ENCODE results near the gene USF2. TPM values are rescaled to one million over a fixed set of nuclear protein-coding genes. Genes with fewer than 3 reads are reported as not detected.
A peak's percentile ranks its signal among the peaks of the same experiment; 100 is the strongest.

The USF2 gene
- total and polyA plus RNA-seq, 10 of the 15 experiments (the other 5 are each of a cell fraction or from before 2014, with no cell fraction given), result 0.56 to 157 (median 65.5) TPM

GRCh38 chr19:35318679-35319448, 50.1 kb downstream of the USF2 start:
- Histone ChIP-seq H3K79me2 (ENCODE audit: control insufficient read depth, insufficient read depth, low read length) (no peaks in the 10 kb centered on the region), H4K20me1 (ENCODE audit: control insufficient read depth, insufficient read depth) (no peaks in the 10 kb centered on the region), H2AFZ (ENCODE audit: control insufficient read depth, low read depth, low read length) (peak overlapping the region; percentile 3), H3K4me3 (no peak overlapping the region), H3K36me3 (ENCODE audit: control insufficient read depth in 2 of 2, insufficient read depth in 2 of 2, low read length in 1 of 2) (no peaks in the 10 kb centered on the region), H3K4me1 (ENCODE audit: control insufficient read depth, insufficient read depth, low read length) (peaks cover 27% of the 10 kb centered on the region), H3K9me3 (replicated peaks; ENCODE audit: control insufficient read depth, insufficient read depth, low read length) (peaks cover 2% of the 10 kb centered on the region; the same call in 2 of the 3 replicates), H3K27ac (ENCODE audit: control insufficient read depth, insufficient read depth) (no peak overlapping the region), H3K4me2 (ENCODE audit: control insufficient read depth, insufficient read depth) (no peak overlapping the region), H3K27me3 (replicated peaks in 1 of 2; ENCODE audit: control insufficient read depth in 2 of 2, insufficient read depth in 2 of 2, low read length in 1 of 2) (no peaks in the 10 kb centered on the region), H3K9ac (ENCODE audit: control insufficient read depth, insufficient read depth, low read length) (no peak overlapping the region)
- BruUV-seq (replicated peaks), result no TSS peak
- RAD21 ChIA-PET (ENCODE audit: unreplicated experiment), result interaction anchor here (0.7 to 4.5 kb wide), 6 partner anchors 13 to 144 kb away, joined by 3 to 54 read pairs (median 4); partner anchors contain the start of gene CD22
- 69% methylated on average over 14 of the region's 16 CpGs for WGBS (ENCODE audit: insufficient coverage, insufficient replicate concordance, low lambda C conversion rate, missing lambda C conversion rate)
- intact Hi-C loops (cut with micrococcal nuclease; ENCODE audit: unreplicated experiment), result no loop called here
- POLR2A ChIA-PET, result interaction anchor here (2.1 to 3.3 kb wide), 2 partner anchors 11 to 15 kb away, joined by 27 to 33 read pairs; partner anchors contain the start of gene CD22
- SMC1A ChIA-PET (ENCODE audit: uncharacterized antibody, unreplicated experiment), result interaction anchor here (0.9 to 11.0 kb wide), 6 partner anchors 10 to 44 kb away, joined by 3 to 122 read pairs (median 8); partner anchors contain the start of genes CD22 and FFAR1
- FAIRE-seq (no peak), ATAC-seq (peak; percentile 18; the same call in 1 of the 3 replicates), DNase-seq (ENCODE audit: low read depth, low spot score) (no peak)
- in situ Hi-C loops (cut with MboI), result no loop called here
- CTCF ChIA-PET, result interaction anchor here (0.9 to 4.7 kb wide), 5 partner anchors 10 to 191 kb away, joined by 3 to 35 read pairs (median 3); partner anchors contain the start of gene CD22
- TF ChIP-seq TARDBP (IDR thresholded peaks at IDR 0.05; ENCODE audit: borderline replicate concordance) (no peak), LARP7 (IDR thresholded peaks at IDR 0.05) (0 out of 2 replicates have a peak, but pooled peaks have one; percentile 44), SRF (IDR thresholded peaks at IDR 0.05; ENCODE audit: low read depth in 2 of 2, low read length in 2 of 2) (0 out of 4 replicates have a peak, but pooled peaks of 1 of the 2 experiments have one; percentile 9), SMARCA5 (IDR thresholded peaks at IDR 0.05) (no peak), BHLHE40 (IDR thresholded peaks at IDR 0.05; ENCODE audit: borderline replicate concordance in 1 of 2, low read depth in 2 of 2, low read length in 1 of 2) (peak; percentile 92 to 93), ZNF687 (IDR thresholded peaks at IDR 0.05) (peak; percentile 76), SUZ12 (IDR thresholded peaks at IDR 0.05; ENCODE audit: unreplicated experiment) (no peak), NR2F1 (conservative IDR thresholded peaks at IDR 0.05) (peak; percentile 85), CBFB (IDR thresholded peaks at IDR 0.05; ENCODE audit: low read depth) (no peak), SREBF2 (IDR thresholded peaks at IDR 0.05; ENCODE audit: low read length) (no peak), NR2C2 (IDR thresholded peaks at IDR 0.05; ENCODE audit: borderline replicate concordance, control insufficient read depth, insufficient read length, low read depth) (no peak), ZNF274 (IDR thresholded peaks at IDR 0.05; ENCODE audit: insufficient read depth, insufficient read length) (no peak)
- TF ChIP-seq, protein P1, sequence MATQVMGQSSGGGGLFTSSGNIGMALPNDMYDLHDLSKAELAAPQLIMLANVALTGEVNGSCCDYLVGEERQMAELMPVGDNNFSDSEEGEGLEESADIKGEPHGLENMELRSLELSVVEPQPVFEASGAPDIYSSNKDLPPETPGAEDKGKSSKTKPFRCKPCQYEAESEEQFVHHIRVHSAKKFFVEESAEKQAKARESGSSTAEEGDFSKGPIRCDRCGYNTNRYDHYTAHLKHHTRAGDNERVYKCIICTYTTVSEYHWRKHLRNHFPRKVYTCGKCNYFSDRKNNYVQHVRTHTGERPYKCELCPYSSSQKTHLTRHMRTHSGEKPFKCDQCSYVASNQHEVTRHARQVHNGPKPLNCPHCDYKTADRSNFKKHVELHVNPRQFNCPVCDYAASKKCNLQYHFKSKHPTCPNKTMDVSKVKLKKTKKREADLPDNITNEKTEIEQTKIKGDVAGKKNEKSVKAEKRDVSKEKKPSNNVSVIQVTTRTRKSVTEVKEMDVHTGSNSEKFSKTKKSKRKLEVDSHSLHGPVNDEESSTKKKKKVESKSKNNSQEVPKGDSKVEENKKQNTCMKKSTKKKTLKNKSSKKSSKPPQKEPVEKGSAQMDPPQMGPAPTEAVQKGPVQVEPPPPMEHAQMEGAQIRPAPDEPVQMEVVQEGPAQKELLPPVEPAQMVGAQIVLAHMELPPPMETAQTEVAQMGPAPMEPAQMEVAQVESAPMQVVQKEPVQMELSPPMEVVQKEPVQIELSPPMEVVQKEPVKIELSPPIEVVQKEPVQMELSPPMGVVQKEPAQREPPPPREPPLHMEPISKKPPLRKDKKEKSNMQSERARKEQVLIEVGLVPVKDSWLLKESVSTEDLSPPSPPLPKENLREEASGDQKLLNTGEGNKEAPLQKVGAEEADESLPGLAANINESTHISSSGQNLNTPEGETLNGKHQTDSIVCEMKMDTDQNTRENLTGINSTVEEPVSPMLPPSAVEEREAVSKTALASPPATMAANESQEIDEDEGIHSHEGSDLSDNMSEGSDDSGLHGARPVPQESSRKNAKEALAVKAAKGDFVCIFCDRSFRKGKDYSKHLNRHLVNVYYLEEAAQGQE (IDR thresholded peaks at IDR 0.05; ENCODE audit: low read depth, low read length), result no peak
